Measurements from ENCODE around the gene EEFSEC. TPM values are rescaled to one million over a fixed set of nuclear protein-coding genes. Genes with fewer than 3 reads are reported as not detected.

Gene EEFSEC
- total RNA-seq, 1 experiment from 2014 or later: 9.6 TPM

DNA sequence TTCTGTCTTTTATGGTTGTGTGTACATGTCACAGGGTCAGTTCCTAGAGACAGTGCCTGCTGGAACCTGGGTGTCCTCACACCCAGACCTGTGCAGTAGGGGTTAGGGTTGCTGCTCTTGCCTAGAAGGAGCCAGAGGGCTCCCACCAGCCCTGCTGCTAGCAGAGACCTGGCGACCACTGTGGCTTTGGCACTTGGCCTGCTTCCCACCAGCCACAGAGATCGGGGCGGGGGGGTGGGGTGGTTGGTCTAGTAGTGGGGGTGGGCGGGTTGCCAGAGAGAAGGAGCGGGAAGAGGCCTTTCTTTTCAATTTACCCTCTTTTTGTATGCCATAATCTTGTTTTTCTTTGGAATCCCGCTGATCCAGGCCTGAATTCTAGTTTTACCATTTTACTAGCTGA is 29.4 kb downstream of the EEFSEC start:
- H4K20me1 ChIP-seq (ENCODE audit: low read length): no peaks in the 10 kb centered on the region
- H3K27ac ChIP-seq (ENCODE audit: low read length): no peak overlapping the region
- BruUV-seq (replicated peaks): no TSS peak
- CTCF ChIA-PET: no interaction called here
- 0 out of 2 replicates have a peak, but pooled peaks cover 3% of the 10 kb centered on the region for H3K79me2 ChIP-seq (ENCODE audit: low read length)
- TF ChIP-seq, protein P1, sequence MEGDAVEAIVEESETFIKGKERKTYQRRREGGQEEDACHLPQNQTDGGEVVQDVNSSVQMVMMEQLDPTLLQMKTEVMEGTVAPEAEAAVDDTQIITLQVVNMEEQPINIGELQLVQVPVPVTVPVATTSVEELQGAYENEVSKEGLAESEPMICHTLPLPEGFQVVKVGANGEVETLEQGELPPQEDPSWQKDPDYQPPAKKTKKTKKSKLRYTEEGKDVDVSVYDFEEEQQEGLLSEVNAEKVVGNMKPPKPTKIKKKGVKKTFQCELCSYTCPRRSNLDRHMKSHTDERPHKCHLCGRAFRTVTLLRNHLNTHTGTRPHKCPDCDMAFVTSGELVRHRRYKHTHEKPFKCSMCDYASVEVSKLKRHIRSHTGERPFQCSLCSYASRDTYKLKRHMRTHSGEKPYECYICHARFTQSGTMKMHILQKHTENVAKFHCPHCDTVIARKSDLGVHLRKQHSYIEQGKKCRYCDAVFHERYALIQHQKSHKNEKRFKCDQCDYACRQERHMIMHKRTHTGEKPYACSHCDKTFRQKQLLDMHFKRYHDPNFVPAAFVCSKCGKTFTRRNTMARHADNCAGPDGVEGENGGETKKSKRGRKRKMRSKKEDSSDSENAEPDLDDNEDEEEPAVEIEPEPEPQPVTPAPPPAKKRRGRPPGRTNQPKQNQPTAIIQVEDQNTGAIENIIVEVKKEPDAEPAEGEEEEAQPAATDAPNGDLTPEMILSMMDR (conservative IDR thresholded peaks at IDR 0.05; ENCODE audit: low read depth, low read length): no peak
- TF ChIP-seq EZH2phosphoT487 (IDR thresholded peaks at IDR 0.05; ENCODE audit: borderline replicate concordance, low read length) (no peak), EZH2 (IDR thresholded peaks at IDR 0.05; ENCODE audit: low read length, unreplicated experiment) (no peak)
- POLR2A ChIA-PET (ENCODE audit: unreplicated experiment): no interaction called here
- no peak overlapping the region for H3K9ac ChIP-seq (ENCODE audit: low read length)
- H3F3A ChIP-seq (ENCODE audit: low read length, unreplicated experiment): no peaks in the 10 kb centered on the region
- DNase-seq: no peak
- intact Hi-C loops (cut with micrococcal nuclease): no loop called here
- H3K4me1 ChIP-seq (ENCODE audit: insufficient read depth, low read length): no peaks in the 10 kb centered on the region
- no peak for ATAC-seq
- H3K4me3 ChIP-seq (ENCODE audit: low read length): no peak overlapping the region
- H3K27me3 ChIP-seq (ENCODE audit: low read length): no peaks in the 10 kb centered on the region
- H3K9me3 ChIP-seq (ENCODE audit: low read length): no peaks in the 10 kb centered on the region
- no peaks in the 10 kb centered on the region for H3K9me2 ChIP-seq (replicated peaks; ENCODE audit: low read length)
- no peaks in the 10 kb centered on the region for H3K36me3 ChIP-seq (ENCODE audit: low read depth, low read length)
- H2AFZ ChIP-seq (ENCODE audit: low read length): no peak overlapping the region
- no peak overlapping the region for H3K4me2 ChIP-seq (ENCODE audit: low read length)

DNA sequence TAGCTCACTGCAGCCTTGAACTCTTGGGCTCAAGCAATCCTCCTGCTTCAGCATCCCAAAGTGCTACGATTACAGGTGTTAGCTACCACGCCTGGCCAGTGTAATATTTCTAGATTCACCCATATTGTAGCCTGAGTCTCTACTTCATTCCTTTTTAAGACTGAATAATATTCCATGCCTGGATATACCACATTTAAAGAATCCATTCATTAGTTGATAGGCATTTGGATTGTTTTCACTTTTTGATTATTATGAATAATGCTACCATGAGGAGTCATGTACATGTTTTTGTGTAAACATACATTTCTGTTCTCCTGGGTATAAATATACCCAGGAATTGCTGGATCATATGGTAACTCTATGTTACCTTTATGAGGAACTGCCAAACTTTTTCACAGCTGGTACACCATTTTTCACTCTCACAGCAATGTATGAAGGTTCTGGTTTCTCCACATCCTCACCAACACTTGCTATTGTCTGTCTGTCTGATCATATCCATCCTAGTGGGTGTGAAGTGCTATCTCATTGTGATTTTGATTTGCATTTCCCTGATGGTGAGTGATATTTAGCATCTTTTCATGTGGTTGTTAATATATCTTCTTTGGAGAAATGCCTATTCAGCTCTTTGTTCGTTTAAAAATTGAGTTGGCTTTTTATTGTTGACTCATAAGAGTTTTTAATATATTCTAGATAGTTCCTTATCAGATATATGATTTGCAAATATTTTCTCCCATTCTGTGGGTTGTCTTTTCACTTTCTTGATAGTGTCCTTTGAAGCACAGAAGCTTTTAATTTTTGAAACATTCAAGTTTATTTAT is 32.6 kb downstream of the EEFSEC start:
- Histone ChIP-seq H3K27ac (ENCODE audit: low read length) (no peak overlapping the region), H4K20me1 (ENCODE audit: low read length) (no peaks in the 10 kb centered on the region), H3K4me2 (ENCODE audit: low read length) (no peak overlapping the region), H2AFZ (ENCODE audit: low read length) (no peak overlapping the region), H3K27me3 (ENCODE audit: low read length) (no peaks in the 10 kb centered on the region), H3K4me1 (ENCODE audit: insufficient read depth, low read length) (peaks cover 3% of the 10 kb centered on the region), H3F3A (ENCODE audit: low read length, unreplicated experiment) (no peaks in the 10 kb centered on the region), H3K9ac (ENCODE audit: low read length) (no peak overlapping the region), H3K9me3 (ENCODE audit: low read length) (no peaks in the 10 kb centered on the region), H3K36me3 (ENCODE audit: low read depth, low read length) (no peaks in the 10 kb centered on the region), H3K9me2 (replicated peaks; ENCODE audit: low read length) (no peaks in the 10 kb centered on the region), H3K4me3 (ENCODE audit: low read length) (no peak overlapping the region), H3K79me2 (ENCODE audit: low read length) (0 out of 2 replicates have a peak, but pooled peaks cover 3% of the 10 kb centered on the region)
- TF ChIP-seq EZH2 (IDR thresholded peaks at IDR 0.05; ENCODE audit: low read length, unreplicated experiment) (no peak), EZH2phosphoT487 (IDR thresholded peaks at IDR 0.05; ENCODE audit: borderline replicate concordance, low read length) (no peak)
- TF ChIP-seq, protein P1 (conservative IDR thresholded peaks at IDR 0.05; ENCODE audit: low read depth, low read length): no peak
- BruUV-seq (replicated peaks): no TSS peak
- ATAC-seq (no peak), DNase-seq (no peak)
- CTCF ChIA-PET: no interaction called here
- POLR2A ChIA-PET (ENCODE audit: unreplicated experiment): interaction anchor here (0.6 kb wide), 1 partner anchor 295 kb away, joined by 20 read pairs; no protein-coding TSS in a partner anchor
- intact Hi-C loops (cut with micrococcal nuclease): no loop called here

DNA sequence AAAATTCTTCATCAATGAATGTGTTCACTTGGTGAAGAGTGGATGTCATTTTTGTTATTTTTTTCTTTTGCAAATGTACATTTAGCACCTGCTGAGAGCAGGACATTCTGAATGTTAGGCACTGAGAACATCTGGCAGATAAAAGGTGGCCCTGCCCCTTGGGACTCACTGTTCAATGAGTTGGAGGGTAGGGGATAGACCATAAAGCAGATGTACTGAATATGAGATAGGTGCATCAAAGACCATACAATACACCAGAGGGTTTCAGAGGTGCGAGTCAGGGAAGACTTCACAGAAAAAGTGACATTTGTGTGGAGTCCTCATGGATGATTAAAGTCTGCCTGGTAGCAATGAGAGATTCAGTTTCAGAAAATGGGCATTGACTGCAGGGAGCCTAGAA is 34.2 kb downstream of the EEFSEC start:
- H3K9me2 ChIP-seq (replicated peaks; ENCODE audit: low read length): no peaks in the 10 kb centered on the region
- no TSS peak for BruUV-seq (replicated peaks)
- H2AFZ ChIP-seq (ENCODE audit: low read length): no peak overlapping the region
- peaks cover 4% of the 10 kb centered on the region for H3K4me1 ChIP-seq (ENCODE audit: insufficient read depth, low read length)
- no peak for TF ChIP-seq EZH2 (IDR thresholded peaks at IDR 0.05; ENCODE audit: low read length, unreplicated experiment)
- TF ChIP-seq EZH2phosphoT487 (IDR thresholded peaks at IDR 0.05; ENCODE audit: borderline replicate concordance, low read length): no peak
- TF ChIP-seq, protein P1 (conservative IDR thresholded peaks at IDR 0.05; ENCODE audit: low read depth, low read length): no peak
- H3K27me3 ChIP-seq (ENCODE audit: low read length): no peaks in the 10 kb centered on the region
- 0 out of 2 replicates have a peak, but pooled peaks cover 3% of the 10 kb centered on the region for H3K79me2 ChIP-seq (ENCODE audit: low read length)
- ChIA-PET CTCF (no interaction called here), POLR2A (ENCODE audit: unreplicated experiment) (no interaction called here)
- no peak overlapping the region for H3K4me2 ChIP-seq (ENCODE audit: low read length)
- no peak overlapping the region for H3K4me3 ChIP-seq (ENCODE audit: low read length)
- no peak overlapping the region for H3K9ac ChIP-seq (ENCODE audit: low read length)
- DNase-seq (no peak), ATAC-seq (no peak)
- H3F3A ChIP-seq (ENCODE audit: low read length, unreplicated experiment): no peaks in the 10 kb centered on the region
- no peaks in the 10 kb centered on the region for H3K36me3 ChIP-seq (ENCODE audit: low read depth, low read length)
- H3K9me3 ChIP-seq (ENCODE audit: low read length): no peaks in the 10 kb centered on the region
- no peak overlapping the region for H3K27ac ChIP-seq (ENCODE audit: low read length)
- intact Hi-C loops (cut with micrococcal nuclease): no loop called here
- H4K20me1 ChIP-seq (ENCODE audit: low read length): no peaks in the 10 kb centered on the region

Data from PC-3 (cell line).